H1 (cell line): ENCODE measurements around the gene BCL3. TPM values are rescaled to one million over a fixed set of nuclear protein-coding genes. Genes with fewer than 3 reads are reported as not detected.

ENCODE experiments used
- BACH1 ChIP-seq: IDR thresholded peaks from 2 replicates; pipeline ENCODE4 v1.6.1; 2012; ENCODE audit warnings: low read length, improper control_type of control experiment
- polyA plus RNA-seq, 7 experiments: library from polyadenylated mRNA; depleted of rRNA in 3 of 7; stranded (reverse) in 5 of 7; unstranded in 2 of 7; fragments of >200 nt in 5 of 7; fragments of 200-250 nt in 2 of 7; gene quantifications; 1 replicate in 5 of 7; 2 replicates in 1 of 7; 4 replicates in 1 of 7; pipeline versions ENCODE4 v1.2.1 to v1.2.3, GENCODE V29; 2011 to 2013; ENCODE audit warnings: missing spikeins in 2 of 7, mixed read lengths in 2 of 7
- total RNA-seq: library from RNA; stranded (reverse); fragmentation: NEBNext Ultra II Directional; extraction: Animal tissue kit (Norgen Biotek cat#: 25700); gene quantifications from 2 replicates; pipeline ENCODE4 v1.2.1, GENCODE V29; 2021

Gene BCL3
- total and polyA plus RNA-seq, 2 of the 8 experiments (the other 6 are each of a cell fraction or from before 2014, with no cell fraction given), result 0.88 to 2.4 TPM

- TF ChIP-seq BACH1, result no peak
These were observed 9.6 kb upstream of the BCL3 start (continued) for GRCh38 chr19:44738603-44739558.
